ENCODE data around the gene DRD3.

DRD3 gene

GRCh38 chr3:114213292-114213626, 34.4 kb upstream of the DRD3 start:
- no peak overlapping the region for H3K4me3 Mint-ChIP-seq
- H3K36me3 Mint-ChIP-seq (ENCODE audit: low read depth): peaks cover 11% of the 10 kb centered on the region
- no peak for DNase-seq
- H3K9me3 Mint-ChIP-seq: peaks cover 4% of the 10 kb centered on the region
- H3K27me3 Mint-ChIP-seq: no peaks in the 10 kb centered on the region
- peaks cover 1% of the 10 kb centered on the region for H3K4me1 Mint-ChIP-seq (ENCODE audit: low read depth)
- H3K27ac Mint-ChIP-seq: no peak overlapping the region

- H3K36me3 Mint-ChIP-seq (ENCODE audit: low read depth): peaks cover 6% of the 10 kb centered on the region
- no peaks in the 10 kb centered on the region for H3K27me3 Mint-ChIP-seq
- no peak overlapping the region for H3K27ac Mint-ChIP-seq
- H3K9me3 Mint-ChIP-seq: peaks cover 4% of the 10 kb centered on the region
- no peak overlapping the region for H3K4me3 Mint-ChIP-seq
- H3K4me1 Mint-ChIP-seq (ENCODE audit: low read depth): peaks cover 4% of the 10 kb centered on the region
- no peak for DNase-seq
These were observed 33.8 kb upstream of the DRD3 start for GRCh38 chr3:114212646-114213045.

- no peaks in the 10 kb centered on the region for H3K36me3 Mint-ChIP-seq (ENCODE audit: low read depth)
- H3K4me3 Mint-ChIP-seq: no peak overlapping the region
- H3K27ac Mint-ChIP-seq: no peak overlapping the region
- DNase-seq: no peak
- H3K9me3 Mint-ChIP-seq: peaks cover 4% of the 10 kb centered on the region
- peaks cover 19% of the 10 kb centered on the region for H3K4me1 Mint-ChIP-seq (ENCODE audit: low read depth)
- no peaks in the 10 kb centered on the region for H3K27me3 Mint-ChIP-seq
These were observed 28.9 kb upstream of the DRD3 start for GRCh38 chr3:114207768-114208167.

DNA sequence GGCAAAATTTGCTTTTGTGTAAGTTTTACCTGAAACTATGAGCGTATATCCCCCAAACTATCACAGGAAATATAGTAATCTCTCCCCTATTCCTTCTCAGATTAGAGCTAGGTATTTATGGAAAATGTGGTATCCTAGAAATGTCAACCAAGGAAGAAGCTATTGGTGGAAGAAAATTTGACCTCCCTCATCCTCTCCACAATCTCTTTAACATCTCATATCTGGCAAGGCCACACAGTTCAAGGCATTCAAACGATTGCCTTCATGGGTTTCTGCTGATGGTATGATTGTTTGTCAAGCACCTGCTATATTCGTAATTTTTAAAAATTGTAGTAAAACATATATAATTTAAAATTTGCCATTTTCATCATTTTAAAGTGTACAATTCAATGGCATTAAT, 27.5 kb upstream of the DRD3 start:
- no peak for DNase-seq
- Mint-ChIP-seq H3K27ac (no peak overlapping the region), H3K9me3 (peaks cover 4% of the 10 kb centered on the region), H3K36me3 (ENCODE audit: low read depth) (no peaks in the 10 kb centered on the region), H3K4me3 (no peak overlapping the region), H3K4me1 (ENCODE audit: low read depth) (peaks cover 19% of the 10 kb centered on the region), H3K27me3 (no peaks in the 10 kb centered on the region)

GRCh38 chr3:114205541-114205940, 26.7 kb upstream of the DRD3 start:
- Mint-ChIP-seq H3K27ac (no peak overlapping the region), H3K27me3 (no peaks in the 10 kb centered on the region), H3K4me1 (ENCODE audit: low read depth) (peaks cover 19% of the 10 kb centered on the region), H3K36me3 (ENCODE audit: low read depth) (no peaks in the 10 kb centered on the region), H3K9me3 (peaks cover 4% of the 10 kb centered on the region), H3K4me3 (no peak overlapping the region)
- no peak for DNase-seq

DNA sequence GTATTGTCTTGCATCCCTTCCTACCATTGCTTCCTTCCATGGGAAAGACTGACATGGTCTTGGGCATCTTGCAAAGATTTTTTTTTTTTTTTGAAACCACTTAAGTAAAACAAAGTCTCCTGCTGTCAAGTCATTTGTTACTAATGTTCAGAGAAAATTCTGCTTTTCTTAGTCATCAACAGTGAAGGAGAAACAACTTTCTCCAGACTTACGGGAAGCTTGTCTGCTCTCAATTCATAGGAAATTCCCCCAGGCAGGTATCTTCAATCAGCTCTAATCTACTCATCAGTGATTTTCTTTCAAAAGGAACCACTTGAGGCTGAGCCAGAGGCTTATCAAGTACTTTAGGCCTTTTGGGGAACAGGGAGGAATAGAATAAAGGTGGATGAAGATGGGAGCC, 15.9 kb upstream of the DRD3 start:
- Mint-ChIP-seq H3K27ac (peak overlapping the region; percentile 42), H3K4me3 (no peak overlapping the region), H3K36me3 (ENCODE audit: low read depth) (no peaks in the 10 kb centered on the region), H3K27me3 (no peaks in the 10 kb centered on the region), H3K4me1 (ENCODE audit: low read depth) (peaks cover 5% of the 10 kb centered on the region), H3K9me3 (no peaks in the 10 kb centered on the region)
- no peak for DNase-seq

- Mint-ChIP-seq H3K4me1 (ENCODE audit: low read depth) (peaks cover 5% of the 10 kb centered on the region), H3K27ac (no peak overlapping the region), H3K9me3 (no peaks in the 10 kb centered on the region), H3K4me3 (no peak overlapping the region), H3K27me3 (no peaks in the 10 kb centered on the region), H3K36me3 (ENCODE audit: low read depth) (no peaks in the 10 kb centered on the region)
- DNase-seq: no peak
These were observed 13.3 kb upstream of the DRD3 start for GRCh38 chr3:114192136-114192535.

DNA sequence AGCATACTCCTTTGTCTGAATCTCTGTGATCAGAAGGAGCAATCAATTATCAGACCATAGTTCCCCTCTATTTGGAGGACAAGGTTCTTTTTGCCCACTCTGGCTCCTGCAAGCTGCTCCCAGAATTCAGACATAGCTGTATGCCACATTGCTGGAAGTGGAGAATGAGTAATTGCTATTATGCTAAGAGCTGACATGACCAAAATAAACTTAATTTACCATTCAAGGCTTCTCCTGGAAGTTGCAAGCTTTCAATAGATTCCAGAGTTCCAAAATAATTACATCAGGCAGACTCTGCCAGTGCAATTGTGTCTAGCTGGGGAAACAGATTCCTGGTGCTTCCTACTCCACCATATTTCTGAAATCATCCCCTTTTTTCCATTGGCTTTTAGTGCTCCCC, 7.6 kb upstream of the DRD3 start:
- H3K27me3 Mint-ChIP-seq: no peaks in the 10 kb centered on the region
- no peak overlapping the region for H3K4me3 Mint-ChIP-seq
- H3K27ac Mint-ChIP-seq: no peak overlapping the region
- no peak for DNase-seq
- no peaks in the 10 kb centered on the region for H3K4me1 Mint-ChIP-seq (ENCODE audit: low read depth)
- H3K9me3 Mint-ChIP-seq: peaks cover 9% of the 10 kb centered on the region
- no peaks in the 10 kb centered on the region for H3K36me3 Mint-ChIP-seq (ENCODE audit: low read depth)

DNA sequence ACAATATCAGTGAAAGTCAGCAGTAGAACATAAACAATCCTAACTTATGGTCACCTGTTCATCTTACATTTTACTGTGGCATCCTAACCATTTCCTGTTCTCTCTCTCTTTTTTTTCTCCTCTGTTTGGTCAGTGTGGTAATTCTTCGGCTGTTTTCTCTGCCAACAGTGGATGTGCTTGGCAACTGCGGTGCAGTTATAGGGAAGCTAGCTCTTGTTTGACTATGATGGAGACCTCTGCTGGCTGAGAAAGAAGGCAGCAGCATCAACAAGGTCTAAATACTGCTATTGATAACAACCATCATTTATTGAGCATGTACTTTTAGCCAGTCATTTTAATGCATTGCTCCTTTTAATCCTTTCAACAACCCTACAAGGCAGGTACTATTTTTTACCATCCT, 723 bp upstream of the DRD3 start:
- Mint-ChIP-seq H3K4me1 (ENCODE audit: low read depth) (peaks cover 5% of the 10 kb centered on the region), H3K27me3 (peaks cover 8% of the 10 kb centered on the region), H3K36me3 (ENCODE audit: low read depth) (no peaks in the 10 kb centered on the region), H3K27ac (no peak overlapping the region), H3K9me3 (peaks cover 2% of the 10 kb centered on the region), H3K4me3 (no peak overlapping the region)
- DNase-seq: no peak

- no peak overlapping the region for H3K4me3 Mint-ChIP-seq
These were observed 2.0 kb downstream of the DRD3 start for GRCh38 chr3:114176890-114177289.

DNA sequence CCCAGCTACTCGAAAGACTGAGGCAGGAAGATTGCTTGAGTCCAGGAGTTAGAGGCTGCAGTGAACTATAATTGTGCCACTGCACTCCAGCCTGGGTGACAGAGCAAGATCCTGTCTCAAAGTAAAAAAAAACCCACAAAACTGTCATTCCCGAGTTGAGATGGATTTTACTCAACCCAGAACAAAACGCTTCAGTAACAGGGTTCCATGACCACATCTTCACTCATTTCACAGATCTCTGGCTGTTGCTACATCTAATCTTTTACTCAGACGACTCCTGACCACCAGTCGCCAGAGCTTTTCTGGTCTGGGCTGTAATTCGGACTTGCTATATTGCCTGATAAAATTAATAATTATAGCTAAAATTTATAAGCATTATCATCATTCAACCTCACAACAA, 2.4 kb downstream of the DRD3 start:
- no peak overlapping the region for H3K27ac Mint-ChIP-seq
- no peaks in the 10 kb centered on the region for H3K36me3 Mint-ChIP-seq (ENCODE audit: low read depth)
- peaks cover 7% of the 10 kb centered on the region for H3K4me1 Mint-ChIP-seq (ENCODE audit: low read depth)
- H3K27me3 Mint-ChIP-seq: peaks cover 8% of the 10 kb centered on the region
- no peaks in the 10 kb centered on the region for H3K9me3 Mint-ChIP-seq
- no peak overlapping the region for H3K4me3 Mint-ChIP-seq
- no peak for DNase-seq

More at GRCh38 chr3:114176890-114177289, 2.0 kb downstream of the DRD3 start:
- Mint-ChIP-seq H3K36me3 (ENCODE audit: low read depth) (no peaks in the 10 kb centered on the region), H3K9me3 (no peaks in the 10 kb centered on the region), H3K27me3 (peaks cover 8% of the 10 kb centered on the region), H3K4me1 (ENCODE audit: low read depth) (peaks cover 7% of the 10 kb centered on the region), H3K27ac (no peak overlapping the region)
- no peak for DNase-seq

DNA sequence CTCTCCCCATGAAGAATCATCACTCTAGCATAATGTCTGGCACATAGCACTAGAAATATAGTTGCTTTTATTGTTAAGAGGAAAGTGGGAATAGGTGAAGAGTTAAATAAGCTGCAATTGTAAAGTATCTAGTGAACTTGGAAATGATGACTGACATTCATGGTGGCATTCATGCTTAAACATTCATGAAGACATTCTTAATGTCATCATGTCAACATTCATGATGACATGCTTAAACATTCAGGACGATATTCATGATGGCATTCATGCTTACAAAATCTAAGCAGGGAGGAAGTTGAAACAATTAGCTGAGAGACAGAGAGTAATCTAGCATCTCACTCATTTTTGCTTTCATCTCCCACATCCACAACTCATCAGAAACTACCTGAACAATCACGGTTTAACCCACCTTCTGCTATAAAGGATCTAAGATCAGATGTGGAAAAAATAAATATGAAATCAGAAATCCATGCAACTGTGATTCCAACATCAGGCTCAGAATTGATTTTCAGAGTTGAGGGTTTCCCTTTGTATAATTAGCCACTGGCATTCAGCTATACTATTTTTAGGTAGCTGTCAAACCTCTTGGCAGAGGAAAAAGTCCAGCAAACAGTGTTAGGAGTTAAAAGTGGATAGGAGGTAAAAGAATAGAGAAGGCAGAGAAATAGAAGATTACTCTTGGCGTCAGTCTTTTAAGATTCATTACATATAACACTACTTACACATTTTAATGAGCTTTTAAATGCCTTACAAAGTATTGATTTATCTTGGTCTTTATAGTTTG, 3.5 kb downstream of the DRD3 start:
- Mint-ChIP-seq H3K4me3 (no peak overlapping the region), H3K4me1 (ENCODE audit: low read depth) (peaks cover 7% of the 10 kb centered on the region), H3K27ac (no peak overlapping the region), H3K9me3 (no peaks in the 10 kb centered on the region), H3K36me3 (ENCODE audit: low read depth) (no peaks in the 10 kb centered on the region), H3K27me3 (peaks cover 8% of the 10 kb centered on the region)
- DNase-seq: no peak

DNA sequence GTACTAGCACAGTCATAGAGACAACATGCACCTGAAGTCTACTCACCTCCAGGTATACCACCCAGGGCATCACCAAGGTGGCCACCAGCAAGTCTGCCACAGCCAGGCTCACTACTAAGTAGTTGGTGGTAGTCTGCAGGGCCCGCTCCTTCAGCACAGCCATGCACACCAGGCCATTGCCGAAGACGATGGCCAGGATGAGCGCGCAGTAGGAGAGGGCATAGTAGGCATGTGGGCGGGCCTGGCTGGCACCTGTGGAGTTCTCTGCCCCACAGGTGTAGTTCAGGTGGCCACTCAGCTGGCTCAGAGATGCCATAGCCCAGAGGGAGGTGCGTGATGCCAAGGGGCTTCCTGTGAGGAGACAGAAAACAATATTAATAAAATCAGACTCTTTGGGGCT, 7.2 kb downstream of the DRD3 start:
- no peak for DNase-seq
- H3K4me3 Mint-ChIP-seq: no peak overlapping the region
- peaks cover 4% of the 10 kb centered on the region for H3K4me1 Mint-ChIP-seq (ENCODE audit: low read depth)
- H3K27me3 Mint-ChIP-seq: no peaks in the 10 kb centered on the region
- H3K9me3 Mint-ChIP-seq: no peaks in the 10 kb centered on the region
- H3K36me3 Mint-ChIP-seq (ENCODE audit: low read depth): no peaks in the 10 kb centered on the region
- no peak overlapping the region for H3K27ac Mint-ChIP-seq

GRCh38 chr3:114168150-114168549, 10.7 kb downstream of the DRD3 start:
- Mint-ChIP-seq H3K27me3 (no peaks in the 10 kb centered on the region), H3K4me1 (ENCODE audit: low read depth) (no peaks in the 10 kb centered on the region), H3K27ac (no peak overlapping the region), H3K9me3 (no peaks in the 10 kb centered on the region), H3K36me3 (ENCODE audit: low read depth) (no peaks in the 10 kb centered on the region), H3K4me3 (no peak overlapping the region)
- DNase-seq: no peak

- H3K27ac Mint-ChIP-seq: no peak overlapping the region
These were observed 21.5 kb downstream of the DRD3 start for GRCh38 chr3:114157321-114157720.

GRCh38 chr3:114155370-114155821, 23.5 kb downstream of the DRD3 start:
- Mint-ChIP-seq H3K36me3 (ENCODE audit: low read depth) (no peaks in the 10 kb centered on the region), H3K27ac (no peak overlapping the region)

More at GRCh38 chr3:114157321-114157720, 21.5 kb downstream of the DRD3 start:
- Mint-ChIP-seq H3K36me3 (ENCODE audit: low read depth) (no peaks in the 10 kb centered on the region), H3K4me3 (no peak overlapping the region), H3K4me1 (ENCODE audit: low read depth) (peaks cover 10% of the 10 kb centered on the region), H3K27me3 (no peaks in the 10 kb centered on the region), H3K9me3 (no peaks in the 10 kb centered on the region)
- DNase-seq: no peak

More at GRCh38 chr3:114155370-114155821, 23.5 kb downstream of the DRD3 start:
- H3K27me3 Mint-ChIP-seq: no peaks in the 10 kb centered on the region
- H3K9me3 Mint-ChIP-seq: no peaks in the 10 kb centered on the region
- H3K4me3 Mint-ChIP-seq: no peak overlapping the region
- H3K4me1 Mint-ChIP-seq (ENCODE audit: low read depth): peaks cover 13% of the 10 kb centered on the region
- DNase-seq: peak; percentile 39

Measured in activated T-cell treated with anti-CD3 and anti-CD28 coated beads, Interleukin-2, amount 50 U/mL, for 24 hours (primary cell).